Erythroblast (primary cell): ENCODE data around the gene SAYSD1.

ENCODE experiments used
- GATA1 ChIP-seq: IDR thresholded peaks from 2 replicates; pipeline ENCODE4 v1.6.1; 2011; ENCODE audit warnings: low read depth, mild to moderate bottlenecking, control low read depth, low read length, moderate library complexity
- POLR2A ChIP-seq: IDR thresholded peaks from 2 replicates; pipeline ENCODE4 v1.6.1; 2011; ENCODE audit warnings: mild to moderate bottlenecking, low read length

DNA sequence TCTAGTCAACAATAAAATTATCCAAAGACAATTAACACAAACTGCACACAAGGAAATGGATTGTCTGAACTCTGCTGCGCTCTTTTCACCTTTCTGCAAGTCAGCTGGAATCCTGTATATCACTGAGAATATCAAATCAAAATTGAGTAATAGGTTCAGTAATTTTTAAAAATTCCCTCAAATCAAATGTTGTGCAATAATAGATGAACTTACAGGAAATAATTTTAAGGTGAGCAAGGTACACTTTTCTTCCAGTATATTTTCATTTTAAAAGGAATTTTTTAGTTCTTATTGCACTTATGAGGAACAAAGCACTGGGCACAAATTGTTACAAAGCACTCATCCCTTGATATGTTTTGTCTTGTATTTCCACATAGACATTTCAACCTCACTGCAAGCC is 1.2 kb downstream of the SAYSD1 start:
- TF ChIP-seq POLR2A = no peak
- TF ChIP-seq GATA1 = no peak
